ENCODE measurements around the gene SBF2.

DNA sequence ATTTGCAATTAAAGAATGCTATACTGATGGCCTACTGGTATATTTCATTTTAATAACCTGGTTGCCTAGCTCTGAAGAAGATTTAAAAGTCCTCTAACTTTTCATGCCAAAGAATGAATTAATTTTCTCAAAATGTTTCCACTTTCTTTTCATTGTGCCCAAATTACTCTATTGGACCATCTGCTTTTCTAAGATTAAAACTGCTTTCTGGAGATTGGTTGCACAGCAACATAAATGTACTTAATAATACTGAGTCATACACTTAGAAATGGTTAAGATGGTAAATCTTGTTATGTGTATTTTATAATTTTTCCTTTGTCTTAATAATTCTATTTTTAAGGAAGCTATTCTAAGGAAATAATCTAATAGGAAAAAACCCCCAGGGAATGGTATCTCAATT, 479.9 kb downstream of the SBF2 start:
- no peak for TF ChIP-seq POLR2AphosphoS5 (IDR thresholded peaks at IDR 0.05; ENCODE audit: low read depth, low read length)
- no peak for TF ChIP-seq POLR2A (IDR thresholded peaks at IDR 0.05; ENCODE audit: low read depth, low read length)
- TF ChIP-seq TAF1 (IDR thresholded peaks at IDR 0.05; ENCODE audit: low read depth, low read length): no peak
- no peak for TF ChIP-seq PAX5 (IDR thresholded peaks at IDR 0.05; ENCODE audit: insufficient read depth, low read length, severe bottlenecking)
- no peak for TF ChIP-seq SPI1 (IDR thresholded peaks at IDR 0.05; ENCODE audit: low read depth, low read length)
